Measurements from ENCODE around the gene CD163L1.

The CD163L1 gene

GRCh38 chr12:7321624-7322023 lies 122.3 kb downstream of the CD163L1 start:
- no peak for DNase-seq

- peak in 1 of 2 donors; percentile 8 for DNase-seq
Measured at GRCh38 chr12:7319930-7320329, 124.0 kb downstream of the CD163L1 start.

- no peak for DNase-seq
Measured at GRCh38 chr12:7310070-7310469, 133.9 kb downstream of the CD163L1 start.

Data from CD4-positive, alpha-beta T cell treated with Interferon alpha-2 for 1 hour (primary cell).